ENCODE results near the gene CPTP.

- TF ChIP-seq CTCF (IDR thresholded peaks at IDR 0.05) (no peak), POLR2AphosphoS5 (IDR thresholded peaks at IDR 0.05) (no peak), POLR2A (IDR thresholded peaks at IDR 0.05) (no peak)
Observed at GRCh38 chr1:1336931-1337792, 12.6 kb downstream of the CPTP start.

All from prostate gland (tissue), 2 donors.